Trophoblast cell (in vitro differentiated cells and primary cell): Measurements from ENCODE around the gene CCDC50.
A peak's percentile ranks its signal among the peaks of the same experiment; 100 is the strongest.

Source experiments
- DNase-seq, 2 donors: peaks; one replicate each; pipeline ENCODE4 v3.0.0-alpha.2; 2016
- H2AFZ ChIP-seq: 2 replicates; pipeline ENCODE4 v1.6.1; 2013; ENCODE audit warnings: low read length, moderate library complexity, mild to moderate bottlenecking; ENCODE audit not compliant: insufficient read depth, poor library complexity
- H2AK5ac ChIP-seq: 2 replicates; pipeline ENCODE4 v1.6.1; 2013; ENCODE audit warnings: mild to moderate bottlenecking, low read length
- H2BK120ac ChIP-seq: 2 replicates; pipeline ENCODE4 v1.6.1; 2013; ENCODE audit warnings: low read length, mild to moderate bottlenecking, moderate library complexity; ENCODE audit not compliant: insufficient read depth, poor library complexity
- H2BK12ac ChIP-seq: 2 replicates; pipeline ENCODE4 v1.6.1; 2013; ENCODE audit warnings: mild to moderate bottlenecking, low read length, moderate library complexity
- H2BK5ac ChIP-seq: 2 replicates; pipeline ENCODE4 v1.6.1; 2013; ENCODE audit warnings: low read length, low read depth, moderate library complexity, mild to moderate bottlenecking; ENCODE audit not compliant: poor library complexity
- H3K14ac ChIP-seq: 2 replicates; pipeline ENCODE4 v1.6.1; 2013; ENCODE audit warnings: mild to moderate bottlenecking, low read length
- H3K18ac ChIP-seq: 2 replicates; pipeline ENCODE4 v1.6.1; 2013; ENCODE audit warnings: mild to moderate bottlenecking, low read length
- H3K23ac ChIP-seq: 2 replicates; pipeline ENCODE4 v1.6.1; 2013; ENCODE audit warnings: low read length
- H3K27ac ChIP-seq: 2 replicates; pipeline ENCODE4 v1.5.1; 2013; ENCODE audit warnings: low read depth, mild to moderate bottlenecking, inconsistent platforms, low read length, moderate library complexity
- H3K27me3 ChIP-seq: 2 replicates; pipeline ENCODE4 v1.6.1; 2013; ENCODE audit warnings: inconsistent platforms, mild to moderate bottlenecking, low read length, moderate library complexity; ENCODE audit not compliant: insufficient read depth
- H3K36me3 ChIP-seq, 2 experiments: 1 replicate in 1 of 2; 2 replicates in 1 of 2; pipeline ENCODE4 v1.6.1; 2013; ENCODE audit warnings: low read length in 2 of 2, mild to moderate bottlenecking in 2 of 2, moderate library complexity in 1 of 2; ENCODE audit not compliant: insufficient read depth in 2 of 2, control insufficient read depth in 1 of 2
- H3K4ac ChIP-seq: 2 replicates; pipeline ENCODE4 v1.6.1; 2013; ENCODE audit warnings: low read depth, mild to moderate bottlenecking, low read length, moderate library complexity
- H3K4me1 ChIP-seq, 2 experiments: 1 replicate in 1 of 2; 2 replicates in 1 of 2; pipeline ENCODE4 v1.6.1; 2013; ENCODE audit warnings: low read length in 2 of 2, mild to moderate bottlenecking in 2 of 2, moderate library complexity in 1 of 2; ENCODE audit not compliant: insufficient read depth in 2 of 2, control insufficient read depth in 1 of 2
- H3K4me2 ChIP-seq: 2 replicates; pipeline ENCODE4 v1.6.1; 2013; ENCODE audit warnings: inconsistent platforms, mild to moderate bottlenecking, low read length, moderate library complexity
- H3K4me3 ChIP-seq: 2 replicates; pipeline ENCODE4 v1.5.1; 2013; ENCODE audit warnings: mild to moderate bottlenecking, low read depth, low read length, inconsistent platforms
- H3K79me1 ChIP-seq: one replicate; pipeline ENCODE4 v1.6.1; 2013; ENCODE audit warnings: low read length
- H3K79me2 ChIP-seq: 2 replicates; pipeline ENCODE4 v1.6.1; 2013; ENCODE audit warnings: low read length, mild to moderate bottlenecking; ENCODE audit not compliant: control insufficient read depth, insufficient read depth, poor library complexity
- H3K9ac ChIP-seq: 2 replicates; pipeline ENCODE4 v1.6.1; 2013; ENCODE audit warnings: mild to moderate bottlenecking, low read length
- H3K9me3 ChIP-seq: 2 replicates; pipeline ENCODE4 v1.6.1; 2013; ENCODE audit warnings: low read depth, mild to moderate bottlenecking, control low read depth, inconsistent platforms, low read length; ENCODE audit not compliant: insufficient read depth
- H4K12ac ChIP-seq: 2 replicates; pipeline ENCODE4 v1.6.1; 2013; ENCODE audit warnings: low read depth, mild to moderate bottlenecking, low read length, moderate library complexity
- H4K8ac ChIP-seq: 2 replicates; pipeline ENCODE4 v1.6.1; 2013; ENCODE audit warnings: low read depth, mild to moderate bottlenecking, low read length, moderate library complexity
- H4K91ac ChIP-seq: one replicate; pipeline ENCODE4 v1.6.1; 2013; ENCODE audit warnings: low read depth, mild to moderate bottlenecking, low read length, moderate library complexity
- WGBS: extraction: QIAGEN DNeasy Blood & Tissue Kit; methylation state at CpG from one replicate; pipeline ENCODE4 v1.1.7; 2013; ENCODE audit warnings: missing lambda C conversion rate; ENCODE audit not compliant: insufficient read length, insufficient coverage; ENCODE audit errors: extremely low coverage; 5-methylcytosine and 5-hydroxymethylcytosine counted together

CCDC50 gene

GRCh38 chr3:191301782-191302411 is 27.3 kb upstream of the CCDC50 start:
- Histone ChIP-seq H3K18ac (no peak overlapping the region), H3K4me1 (no peaks in the 10 kb centered on the region), H2BK12ac (no peak overlapping the region), H3K4me3 (no peak overlapping the region), H4K12ac (no peak overlapping the region), H4K8ac (no peak overlapping the region), H3K4me2 (no peak overlapping the region), H4K91ac (no peak overlapping the region), H3K27ac (no peak overlapping the region), H2AK5ac (no peak overlapping the region), H3K79me2 (no peaks in the 10 kb centered on the region), H3K23ac (no peak overlapping the region), H2BK120ac (no peak overlapping the region), H3K27me3 (no peaks in the 10 kb centered on the region), H2AFZ (no peak overlapping the region), H3K79me1 (no peaks in the 10 kb centered on the region), H3K14ac (no peak overlapping the region), H3K9me3 (no peaks in the 10 kb centered on the region), H3K36me3 (no peaks in the 10 kb centered on the region), H3K4ac (no peak overlapping the region), H2BK5ac (no peak overlapping the region), H3K9ac (no peak overlapping the region)
- no peak for DNase-seq
- WGBS = no CpG with 5 or more reads among the region's 5 CpGs

- DNase-seq = no peak
Measured at GRCh38 chr3:191302451-191302850, 26.7 kb upstream of the CCDC50 start.

GRCh38 chr3:191303596-191303995 is 25.6 kb upstream of the CCDC50 start:
- no peaks in the 10 kb centered on the region for H3K27me3 ChIP-seq
- H4K8ac ChIP-seq = no peak overlapping the region
- DNase-seq = peak in 1 of 2 donors; percentile 2
- H3K79me1 ChIP-seq = no peaks in the 10 kb centered on the region
- H3K9ac ChIP-seq = no peak overlapping the region
- no peak overlapping the region for H3K18ac ChIP-seq
- no peak overlapping the region for H3K4ac ChIP-seq
- WGBS = no CpG with 5 or more reads among the region's 3 CpGs
- H2AFZ ChIP-seq = no peak overlapping the region
- no peaks in the 10 kb centered on the region for H3K9me3 ChIP-seq
- H3K4me3 ChIP-seq = no peak overlapping the region
- no peaks in the 10 kb centered on the region for H3K79me2 ChIP-seq
- H4K91ac ChIP-seq = no peak overlapping the region
- H3K23ac ChIP-seq = no peak overlapping the region
- H2AK5ac ChIP-seq = no peak overlapping the region
- H3K4me2 ChIP-seq = no peak overlapping the region
- no peak overlapping the region for H3K27ac ChIP-seq
- H3K14ac ChIP-seq = no peak overlapping the region
- H3K4me1 ChIP-seq = no peaks in the 10 kb centered on the region
- no peak overlapping the region for H2BK120ac ChIP-seq
- no peak overlapping the region for H4K12ac ChIP-seq
- H2BK5ac ChIP-seq = no peak overlapping the region
- H3K36me3 ChIP-seq = no peaks in the 10 kb centered on the region
- H2BK12ac ChIP-seq = no peak overlapping the region

More at GRCh38 chr3:191302451-191302850, 26.7 kb upstream of the CCDC50 start:
- Histone ChIP-seq H4K12ac (no peak overlapping the region), H3K36me3 (no peaks in the 10 kb centered on the region), H3K14ac (no peak overlapping the region), H3K18ac (no peak overlapping the region), H2AK5ac (no peak overlapping the region), H3K79me2 (no peaks in the 10 kb centered on the region), H3K27ac (no peak overlapping the region), H3K9me3 (no peaks in the 10 kb centered on the region), H3K27me3 (no peaks in the 10 kb centered on the region), H4K91ac (no peak overlapping the region), H4K8ac (no peak overlapping the region), H2BK5ac (no peak overlapping the region), H3K9ac (no peak overlapping the region), H3K79me1 (no peaks in the 10 kb centered on the region), H3K4me3 (no peak overlapping the region), H3K4me2 (no peak overlapping the region), H2AFZ (no peak overlapping the region), H2BK12ac (no peak overlapping the region), H3K4me1 (no peaks in the 10 kb centered on the region), H3K4ac (no peak overlapping the region), H3K23ac (no peak overlapping the region), H2BK120ac (no peak overlapping the region)
- no CpG with 5 or more reads among the region's 2 CpGs for WGBS

GRCh38 chr3:191306428-191306827 is 22.8 kb upstream of the CCDC50 start:
- no peak overlapping the region for H3K4me2 ChIP-seq
- no peaks in the 10 kb centered on the region for H3K36me3 ChIP-seq
- H3K9me3 ChIP-seq = no peaks in the 10 kb centered on the region
- no peak overlapping the region for H2AFZ ChIP-seq
- H3K79me2 ChIP-seq = no peaks in the 10 kb centered on the region
- H4K12ac ChIP-seq = no peak overlapping the region
- no peak overlapping the region for H2AK5ac ChIP-seq
- H3K4me3 ChIP-seq = no peak overlapping the region
- no peak overlapping the region for H2BK12ac ChIP-seq
- H3K4me1 ChIP-seq = no peaks in the 10 kb centered on the region
- no peak overlapping the region for H3K23ac ChIP-seq
- no peak overlapping the region for H3K14ac ChIP-seq
- H3K27me3 ChIP-seq = no peaks in the 10 kb centered on the region
- no CpG with 5 or more reads among the region's 4 CpGs for WGBS
- DNase-seq = peak; percentile 23 to 57
- no peak overlapping the region for H2BK5ac ChIP-seq
- H2BK120ac ChIP-seq = no peak overlapping the region
- no peak overlapping the region for H3K9ac ChIP-seq
- H4K8ac ChIP-seq = no peak overlapping the region
- no peak overlapping the region for H4K91ac ChIP-seq
- no peak overlapping the region for H3K4ac ChIP-seq
- H3K79me1 ChIP-seq = no peaks in the 10 kb centered on the region
- no peak overlapping the region for H3K18ac ChIP-seq
- H3K27ac ChIP-seq = no peak overlapping the region
